Loucy (cell line): Measurements from ENCODE around the gene SYNE3.

ENCODE experiments used
- EZH2phosphoT487 ChIP-seq: fragments of 200-600 bp; IDR thresholded peaks from 2 replicates; pipeline ENCODE4 v1.6.1; 2018; ENCODE audit warnings: antibody characterized with exemption, mild to moderate bottlenecking, moderate library complexity, borderline replicate concordance
- TF ChIP-seq, protein P1 (sequence below): fragments of 200-600 bp; sonication (generic); conservative IDR thresholded peaks from 2 replicates; pipeline ENCODE4 v1.5.1; 2014; ENCODE audit warnings: mild to moderate bottlenecking, antibody characterized with exemption, low read length

DNA sequence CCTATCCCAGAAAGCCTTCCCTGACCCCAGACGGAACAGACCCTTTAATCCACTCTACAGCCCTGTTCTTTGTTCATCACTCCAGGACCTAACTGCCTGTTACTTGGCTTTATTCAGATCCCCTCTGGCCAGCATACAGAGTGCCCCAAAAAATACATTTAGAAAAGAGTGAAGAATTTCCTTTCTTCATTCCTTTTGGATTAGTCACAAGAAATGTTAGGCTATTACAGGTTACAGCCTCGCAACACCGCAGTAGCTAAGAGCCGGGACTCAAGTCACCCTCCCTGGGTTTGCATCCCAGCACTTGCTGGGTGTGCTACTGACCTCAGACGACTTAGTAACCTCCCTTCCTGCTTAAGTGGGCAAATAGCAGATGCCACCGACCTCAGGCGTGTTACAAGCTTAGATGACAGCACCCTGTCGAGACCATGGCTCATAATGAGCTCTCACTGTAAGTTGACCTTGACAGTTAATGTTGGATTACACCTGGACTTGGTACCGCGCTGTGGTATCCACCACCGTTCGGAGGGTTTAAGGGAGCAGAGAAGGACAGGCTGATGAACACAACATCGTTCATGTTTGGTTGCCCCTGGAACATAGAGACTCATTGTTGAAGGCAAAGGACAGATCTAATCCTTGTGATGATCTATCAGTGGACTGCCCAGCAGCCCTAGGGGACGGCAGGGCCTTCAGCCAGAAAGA, 31.3 kb upstream of the SYNE3 start:
- TF ChIP-seq, protein P1, sequence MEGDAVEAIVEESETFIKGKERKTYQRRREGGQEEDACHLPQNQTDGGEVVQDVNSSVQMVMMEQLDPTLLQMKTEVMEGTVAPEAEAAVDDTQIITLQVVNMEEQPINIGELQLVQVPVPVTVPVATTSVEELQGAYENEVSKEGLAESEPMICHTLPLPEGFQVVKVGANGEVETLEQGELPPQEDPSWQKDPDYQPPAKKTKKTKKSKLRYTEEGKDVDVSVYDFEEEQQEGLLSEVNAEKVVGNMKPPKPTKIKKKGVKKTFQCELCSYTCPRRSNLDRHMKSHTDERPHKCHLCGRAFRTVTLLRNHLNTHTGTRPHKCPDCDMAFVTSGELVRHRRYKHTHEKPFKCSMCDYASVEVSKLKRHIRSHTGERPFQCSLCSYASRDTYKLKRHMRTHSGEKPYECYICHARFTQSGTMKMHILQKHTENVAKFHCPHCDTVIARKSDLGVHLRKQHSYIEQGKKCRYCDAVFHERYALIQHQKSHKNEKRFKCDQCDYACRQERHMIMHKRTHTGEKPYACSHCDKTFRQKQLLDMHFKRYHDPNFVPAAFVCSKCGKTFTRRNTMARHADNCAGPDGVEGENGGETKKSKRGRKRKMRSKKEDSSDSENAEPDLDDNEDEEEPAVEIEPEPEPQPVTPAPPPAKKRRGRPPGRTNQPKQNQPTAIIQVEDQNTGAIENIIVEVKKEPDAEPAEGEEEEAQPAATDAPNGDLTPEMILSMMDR: no peak
- no peak for TF ChIP-seq EZH2phosphoT487
